Measurements from ENCODE around the gene CTSZ.
A peak's percentile ranks its signal among the peaks of the same experiment; 100 is the strongest.
"Not testable (repeated sequence)": the region's sequence is repeated elsewhere in the genome, so short reads cannot be mapped to it uniquely, and the experiment has no call there.

Gene CTSZ

DNA sequence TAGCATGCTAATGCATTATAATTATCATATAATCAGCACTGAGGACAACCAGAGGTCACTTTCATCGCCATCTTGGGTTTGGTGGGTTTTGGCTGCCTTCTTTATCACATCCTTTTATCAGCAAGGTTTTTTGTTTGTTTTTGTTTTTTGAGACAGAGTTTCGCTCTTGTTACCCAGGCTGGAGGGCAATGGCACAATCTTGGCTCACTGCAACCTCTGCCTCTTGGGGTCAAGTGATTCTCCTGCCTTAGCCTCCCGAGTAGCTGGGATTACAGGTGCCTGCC, 4.8 kb upstream of the CTSZ start:
- not testable (repeated sequence) for DNase-seq

DNA sequence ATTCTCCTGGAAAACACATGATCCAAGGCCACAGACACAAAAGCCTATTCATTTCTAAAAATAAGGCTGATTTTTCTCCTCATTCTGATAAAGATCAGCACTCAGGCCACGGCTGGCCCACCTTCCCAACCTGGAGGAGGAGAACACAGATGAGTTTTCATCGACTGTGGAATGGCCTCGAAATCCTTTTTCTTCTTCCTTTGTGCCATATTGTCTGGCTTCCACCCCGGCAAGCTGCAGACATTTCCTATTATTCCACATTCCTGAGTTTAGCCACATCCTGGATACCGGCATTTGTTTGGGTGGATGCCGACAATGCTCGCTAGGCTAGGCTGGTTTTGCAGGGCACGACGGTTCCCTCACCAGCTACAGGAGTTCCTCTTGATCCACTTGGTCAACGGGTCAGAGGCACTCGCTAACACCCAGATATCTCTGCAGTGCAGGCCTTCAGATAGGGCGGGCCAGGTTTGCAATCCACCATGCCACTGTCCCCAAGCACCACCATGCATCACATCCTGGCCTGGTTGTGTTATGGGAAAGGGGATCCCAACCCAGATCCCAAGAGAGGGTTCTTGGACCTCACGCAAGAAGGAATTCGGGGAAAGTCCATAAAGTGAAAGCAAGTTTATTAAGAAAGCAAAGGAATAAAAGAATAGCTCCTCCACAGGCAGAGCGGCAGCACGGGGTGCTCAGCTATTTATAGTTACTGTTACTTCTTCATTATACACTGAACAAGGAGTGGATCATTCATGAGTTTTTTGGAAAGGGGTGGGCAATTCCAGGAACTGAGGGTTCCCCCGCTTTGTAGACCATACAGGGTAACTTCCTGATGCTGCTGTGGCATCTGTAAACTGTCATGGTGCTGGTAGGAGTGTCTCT, 4.2 kb upstream of the CTSZ start:
- no peak for DNase-seq

DNA sequence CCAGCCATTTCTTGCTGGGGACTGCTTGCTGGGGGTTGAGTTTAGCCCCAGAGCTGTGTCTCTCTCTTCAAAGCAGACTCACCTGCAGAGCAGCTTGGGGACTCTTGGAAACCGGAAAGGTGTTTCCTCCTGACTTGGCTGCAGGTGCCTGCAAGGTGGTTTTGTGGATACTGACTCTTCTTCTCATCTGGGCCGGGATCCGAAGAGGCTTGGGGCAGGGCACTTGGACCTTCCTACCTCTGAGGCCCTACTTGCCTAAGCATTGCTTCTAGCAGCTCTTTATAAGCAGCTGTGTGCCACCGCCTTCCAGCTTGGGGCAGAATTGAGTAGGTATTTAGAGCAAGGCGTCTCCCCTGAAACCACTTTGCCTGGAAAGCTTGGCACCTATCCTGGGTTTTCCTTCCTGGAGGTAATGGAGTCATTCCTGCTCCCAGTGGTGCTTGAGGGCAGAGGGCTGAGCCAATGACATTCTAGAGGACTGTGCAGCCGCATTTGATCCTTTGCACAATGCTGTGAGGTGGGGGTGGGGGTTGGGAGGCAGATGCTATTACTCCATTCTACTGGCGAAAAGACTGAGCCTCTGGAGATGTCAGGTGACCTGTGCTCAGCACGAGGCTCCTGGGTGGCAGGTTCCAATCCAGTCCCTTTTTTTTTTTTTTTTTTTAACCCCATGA, 3.4 kb upstream of the CTSZ start:
- no peak for DNase-seq

DNA sequence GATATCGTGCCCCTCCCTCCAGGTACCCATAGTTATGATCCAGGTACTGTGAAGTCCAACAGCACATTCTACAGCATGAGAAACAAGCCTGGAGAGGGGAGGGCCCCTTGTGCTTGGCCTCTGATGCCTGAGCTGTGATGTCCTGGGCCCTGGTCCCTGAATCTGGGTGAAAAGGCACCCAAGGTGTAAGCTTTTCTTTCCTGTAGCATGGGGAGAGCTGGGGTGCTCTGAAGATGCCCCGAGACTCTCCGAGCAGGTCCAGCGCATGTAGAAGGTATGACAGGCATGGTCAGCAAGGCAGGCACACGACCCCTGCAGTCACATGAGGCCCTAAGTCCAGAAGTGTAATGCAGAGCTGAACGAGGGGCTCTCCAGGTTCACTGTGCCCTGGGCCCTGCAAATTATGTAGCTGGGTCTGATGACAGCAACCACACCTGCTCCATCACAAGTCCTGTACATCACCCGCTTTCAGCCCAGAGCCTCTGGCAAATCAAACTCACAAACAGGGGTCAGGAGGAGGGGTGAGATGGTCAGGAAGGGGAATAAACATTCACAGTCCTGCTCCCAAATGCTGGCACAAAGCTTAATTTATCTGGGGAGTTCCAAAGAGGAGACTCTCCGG, 1.8 kb upstream of the CTSZ start:
- no peak for DNase-seq

GRCh38 chr20:59007665-59008511, 834 bp upstream of the CTSZ start:
- DNase-seq = peak; percentile 71

DNA sequence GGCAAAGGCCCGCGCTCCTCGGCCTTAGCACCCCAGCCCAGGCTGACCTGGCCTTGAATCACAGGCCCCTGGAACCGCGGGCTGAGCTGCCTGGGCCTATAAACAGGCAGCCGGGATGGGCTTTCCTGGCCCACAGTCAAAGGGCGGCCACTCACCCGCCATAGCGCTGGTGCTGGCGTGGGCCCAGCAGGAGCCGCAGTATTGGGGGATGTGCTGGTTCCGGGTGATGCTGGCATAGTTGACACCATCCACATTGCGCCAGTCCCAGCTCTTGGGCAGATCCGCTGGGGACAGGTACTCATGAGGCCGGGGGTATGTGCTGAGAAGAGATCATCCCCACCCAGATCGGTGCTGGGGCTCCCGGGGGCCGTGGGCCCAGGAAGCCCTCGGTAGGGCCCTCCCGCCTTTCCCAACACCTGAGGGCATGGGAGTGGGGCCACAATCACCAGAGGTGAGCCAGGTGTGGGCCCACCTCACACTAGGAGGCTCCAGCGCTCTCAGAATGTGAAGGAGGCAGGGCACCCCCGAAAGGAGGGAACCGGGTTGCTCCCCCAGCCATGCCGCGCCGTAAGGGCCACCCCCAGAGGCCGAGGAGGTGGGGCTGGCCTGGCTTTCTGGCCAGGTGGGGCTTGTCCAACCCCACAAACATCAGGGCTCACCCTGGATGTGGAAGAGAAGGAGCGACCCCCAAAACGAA, 739 bp downstream of the CTSZ start:
- no peak for DNase-seq

DNA sequence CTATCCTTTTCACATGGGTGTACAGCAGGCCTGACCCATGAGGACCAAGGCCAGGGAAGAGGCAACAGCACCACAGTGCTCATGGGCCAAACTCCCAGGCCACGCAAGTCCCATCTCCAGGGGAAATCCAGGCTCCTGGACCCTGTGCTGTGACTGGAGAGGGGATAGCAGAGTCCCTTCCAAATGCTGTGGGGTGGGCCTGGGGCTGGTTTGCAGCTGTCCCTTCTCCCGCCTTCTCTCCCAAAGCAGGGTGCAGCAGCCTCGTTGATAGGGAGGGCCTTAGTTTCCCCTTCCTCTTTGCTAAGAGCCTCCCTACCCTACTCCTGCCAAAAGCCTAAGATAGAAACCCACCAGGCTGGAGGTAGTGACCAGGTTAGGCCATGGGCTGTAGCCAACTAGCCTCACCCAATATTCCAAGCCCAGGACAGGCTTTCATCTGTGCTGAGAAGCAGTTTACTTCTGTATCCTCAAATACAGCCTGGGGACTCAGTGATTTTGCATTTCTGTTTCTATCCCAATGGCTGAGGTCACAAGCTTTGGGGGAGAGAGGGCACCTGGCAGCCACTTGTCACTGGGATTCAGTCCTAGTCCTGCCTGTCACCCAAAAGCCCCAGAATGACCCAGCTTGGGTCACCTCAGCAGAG, 1.4 kb downstream of the CTSZ start:
- no peak for DNase-seq

DNA sequence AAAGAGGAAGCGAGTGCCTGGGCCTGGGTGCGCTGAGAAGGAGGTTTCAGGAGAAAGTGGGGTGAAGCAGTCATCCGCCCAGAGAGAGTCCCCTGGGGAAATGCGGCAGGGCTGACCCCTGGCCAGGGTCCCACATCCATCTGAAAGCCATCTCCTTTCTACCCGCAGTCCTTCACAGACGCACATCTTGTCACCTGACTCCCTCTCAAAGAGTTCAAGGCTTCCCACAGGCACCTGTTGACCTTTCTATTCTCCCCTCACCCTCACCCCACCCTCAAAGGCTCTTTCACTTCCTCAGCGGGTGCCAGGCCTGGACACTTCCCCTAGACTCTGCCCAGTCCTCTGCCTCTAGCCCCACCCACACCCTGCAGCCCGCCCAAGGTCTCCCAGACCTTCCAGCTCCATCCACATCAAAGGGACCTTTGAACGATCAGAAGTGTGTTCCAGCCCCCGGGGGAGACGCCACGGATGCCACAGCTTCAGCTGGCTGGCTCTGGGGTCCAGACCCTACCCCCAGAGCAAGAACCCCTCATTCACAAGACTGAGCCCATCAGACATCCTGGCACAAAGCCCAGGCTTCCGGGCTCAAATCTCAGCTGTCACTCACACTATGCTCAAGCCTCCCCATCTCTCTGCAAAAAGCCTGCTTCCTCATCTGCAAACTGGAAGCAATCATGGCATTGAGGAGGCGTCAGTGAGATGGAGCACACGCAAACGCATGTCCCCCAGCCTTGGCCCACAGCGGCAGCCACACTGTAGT, 2.1 kb downstream of the CTSZ start:
- no peak for DNase-seq

DNA sequence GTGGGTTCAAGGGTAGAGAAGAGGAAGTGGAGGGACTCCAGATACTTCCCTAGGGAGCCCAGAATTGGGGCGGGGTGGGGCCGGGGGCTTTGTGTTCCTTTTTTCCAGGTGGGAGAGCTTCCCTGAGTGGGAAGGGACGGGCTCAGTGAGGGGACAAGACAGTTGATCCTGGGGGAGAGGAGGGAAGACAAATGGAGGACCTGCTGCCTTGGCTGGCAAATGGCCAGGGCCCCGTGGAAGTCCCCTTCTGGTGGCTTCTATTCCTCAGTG, 2.6 kb downstream of the CTSZ start:
- DNase-seq = no peak

- DNase-seq = no peak
These were observed 3.1 kb downstream of the CTSZ start for GRCh38 chr20:59003836-59004492.

DNA sequence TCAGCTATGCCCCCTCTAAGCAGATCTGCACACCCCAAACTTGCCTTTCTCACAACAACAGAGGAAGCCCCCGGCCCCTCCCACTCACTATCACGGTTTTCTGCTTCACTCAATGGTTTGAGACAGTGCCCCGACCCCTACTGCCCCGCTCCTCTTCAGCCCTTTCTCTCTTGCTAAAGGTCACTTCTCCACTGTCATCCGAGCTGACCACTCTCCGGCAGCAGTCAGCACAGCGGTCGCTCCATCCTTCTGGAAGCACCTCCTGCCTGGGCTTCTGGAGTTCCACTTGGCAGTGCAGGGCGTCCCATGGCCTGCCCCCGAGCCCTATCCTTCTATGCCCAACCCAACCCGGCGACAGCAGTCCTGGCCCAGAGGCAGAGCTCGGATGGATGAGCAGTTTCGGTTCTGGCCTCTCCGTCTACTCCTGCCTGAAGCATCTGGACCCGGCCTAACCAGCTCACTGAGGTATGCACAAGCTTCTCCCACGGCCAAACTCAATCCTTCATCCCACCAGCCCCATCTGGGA, 4.1 kb downstream of the CTSZ start:
- DNase-seq = no peak

- DNase-seq = no peak
These were observed 4.7 kb downstream of the CTSZ start for GRCh38 chr20:59002388-59002787.

DNA sequence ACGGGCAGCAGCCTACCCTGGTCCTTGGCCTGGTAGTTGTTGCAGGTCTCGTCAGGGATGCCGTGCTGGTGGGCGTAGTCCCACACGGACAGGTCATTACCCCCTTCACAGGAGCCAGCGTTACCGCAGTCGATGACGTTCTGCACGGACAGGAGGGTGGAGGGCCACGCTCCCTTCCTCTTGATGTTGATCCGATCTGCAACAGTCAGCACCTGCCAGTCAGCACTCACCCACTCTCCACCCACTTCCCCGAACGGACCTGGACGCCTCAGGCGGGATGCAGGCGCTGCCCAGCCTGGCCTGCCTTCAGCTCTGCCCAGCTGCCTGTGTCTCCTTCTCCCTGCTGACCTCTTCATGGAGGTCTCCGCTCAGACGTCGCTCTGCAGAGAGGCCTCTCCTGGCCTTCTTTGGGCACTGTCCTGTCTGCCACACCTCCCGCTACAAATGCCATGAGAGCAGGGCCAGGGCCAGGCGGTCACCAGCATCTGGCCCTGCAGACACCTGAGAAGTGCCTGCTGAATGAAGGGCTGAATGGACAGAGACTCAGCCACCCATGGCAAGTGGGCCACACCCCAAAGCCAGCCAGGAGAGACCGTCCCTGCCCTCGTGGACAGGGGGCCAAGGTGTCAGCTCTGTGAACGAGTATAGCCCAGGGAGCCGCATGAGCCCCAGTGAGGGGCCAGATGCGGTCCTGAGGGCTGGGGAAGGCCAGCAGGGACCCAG, 5.4 kb downstream of the CTSZ start:
- DNase-seq = no peak

- no peak for DNase-seq
These were observed 6.0 kb downstream of the CTSZ start for GRCh38 chr20:59001068-59001448.

GRCh38 chr20:59000326-59000725, 6.7 kb downstream of the CTSZ start:
- no peak for DNase-seq

GRCh38 chr20:58998656-58999055, 8.4 kb downstream of the CTSZ start:
- no peak for DNase-seq

- DNase-seq = no peak
These were observed 9.8 kb downstream of the CTSZ start for GRCh38 chr20:58997141-58997770.

DNA sequence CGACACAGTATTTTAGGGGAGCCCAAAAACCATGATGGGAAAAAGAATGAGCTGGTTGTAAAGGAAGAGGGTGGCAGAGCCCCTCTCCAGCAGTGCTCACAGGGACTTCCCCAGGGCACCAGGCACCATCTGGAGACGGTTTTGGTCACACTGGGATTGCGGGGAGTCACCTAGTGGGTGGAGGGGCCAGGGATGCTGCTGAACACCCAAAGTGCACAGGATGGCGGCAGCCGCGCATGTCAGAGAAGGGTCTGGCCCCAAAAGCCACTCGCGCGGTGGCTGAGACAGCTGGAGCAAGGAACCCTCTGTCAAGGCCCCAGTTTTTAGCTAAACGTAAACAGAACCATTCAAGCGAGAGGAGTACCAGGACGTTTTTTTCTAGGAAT, 10.8 kb downstream of the CTSZ start:
- DNase-seq = no peak

DNA sequence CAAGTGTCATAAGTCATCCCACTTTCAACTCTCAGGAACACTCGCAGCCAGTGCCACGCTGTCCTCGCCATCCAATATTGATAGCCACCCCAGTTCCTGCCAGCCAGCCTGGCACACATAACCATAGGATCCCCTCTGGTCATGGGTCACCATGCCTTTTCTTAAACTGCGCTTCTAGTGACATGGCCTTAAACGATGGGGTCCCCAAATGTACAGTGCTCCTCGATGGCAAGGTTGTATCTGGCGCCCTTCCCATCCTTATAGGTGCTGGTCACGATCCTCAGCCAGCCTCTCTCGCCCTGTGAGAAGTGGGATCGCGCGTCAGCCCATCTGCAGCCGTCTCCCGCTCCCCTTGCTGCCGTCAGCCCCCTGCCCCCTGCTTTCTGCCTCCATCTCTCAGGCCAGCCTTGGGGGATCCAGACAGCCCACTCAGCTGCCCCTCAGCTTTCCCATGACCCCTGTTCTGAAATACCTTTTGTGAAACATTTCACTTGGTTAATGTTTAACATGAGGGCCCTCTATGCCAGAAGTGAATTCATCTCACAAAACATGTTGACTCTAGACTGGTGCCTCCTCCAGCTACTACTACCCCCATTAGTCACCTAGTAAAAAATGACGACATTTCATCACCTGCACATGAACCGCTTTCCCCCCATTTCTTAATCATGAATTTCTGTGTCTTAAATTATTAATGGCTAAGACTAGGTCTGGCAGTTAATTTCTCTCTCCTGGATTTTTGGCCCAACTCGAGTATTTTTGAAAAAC, 11.4 kb downstream of the CTSZ start:
- DNase-seq = no peak
